GM19099 (cell line): ENCODE data around the gene GOLGA8T.
"Not testable (repeated sequence)": the region's sequence is repeated elsewhere in the genome, so short reads cannot be mapped to it uniquely, and the experiment has no call there.

Experiments
- POLR2A ChIP-seq: IDR thresholded peaks from 3 replicates; pipeline ENCODE4 v1.6.1; 2011; ENCODE audit warnings: low read depth; ENCODE audit not compliant: insufficient read length; ENCODE audit errors: extremely low read depth

GOLGA8T gene

GRCh38 chr15:30134751-30135150 is at the start of gene GOLGA8T:
Gene GOLGA8T, plus strand, starts transcription at chr15:30135051. Its CDS starts 98 bp downstream, at chr15:30135149.
- TF ChIP-seq POLR2A, result not testable (repeated sequence)
